H1 (cell line): ENCODE results near the gene TMPRSS15. TPM values are rescaled to one million over a fixed set of nuclear protein-coding genes. Genes with fewer than 3 reads are reported as not detected.

Source experiments
- CTCF ChIA-PET: fragments of 300-600 bp; sonication (Branson Sonifier 250); formaldehyde crosslinking; loops from one replicate; lab custom pipeline; 2021; ENCODE audit not compliant: partially characterized antibody; lab: Charles Lee
- POLR2A ChIA-PET: fragments of 300-600 bp; sonication (Branson Sonifier 250); formaldehyde crosslinking; loops from one replicate; lab custom pipeline; 2021; ENCODE audit warnings: inconsistent platforms; ENCODE audit not compliant: partially characterized antibody; lab: Charles Lee
- DNase-seq, 2 experiments: peaks; one replicate each; pipeline versions ENCODE4 v3.0.0 to v3.0.0-alpha.2; 2010 to 2022; ENCODE audit warnings: low spot score in 2 of 2, low read depth in 1 of 2, mixed read lengths in 1 of 2
- FAIRE-seq: peaks from 2 replicates; lab custom pipeline; 2011; peaks lifted over from hg19 to GRCh38; lab: Jason Lieb, UNC
- H2AFZ ChIP-seq: 2 replicates; pipeline ENCODE4 v1.8.1; 2012; ENCODE audit warnings: low read length, inconsistent platforms
- H2AK5ac ChIP-seq: 2 replicates; pipeline ENCODE4 v1.6.1; 2013; ENCODE audit warnings: low read depth, low read length
- H2BK120ac ChIP-seq: replicated peaks from 2 replicates; pipeline ENCODE3; 2013; ENCODE audit warnings: low read depth, low read length, inconsistent platforms
- H2BK12ac ChIP-seq: 2 replicates; pipeline ENCODE4 v1.6.1; 2013; ENCODE audit warnings: low read depth, low read length
- H2BK15ac ChIP-seq: 2 replicates; pipeline ENCODE4 v1.6.1; 2013; ENCODE audit warnings: low read length
- H2BK20ac ChIP-seq: 2 replicates; pipeline ENCODE4 v1.6.1; 2013; ENCODE audit warnings: low read length
- H2BK5ac ChIP-seq: 2 replicates; pipeline ENCODE4 v1.6.1; 2013; ENCODE audit warnings: low read depth, low read length
- H3K14ac ChIP-seq: 2 replicates; pipeline ENCODE4 v1.6.1; 2013; ENCODE audit warnings: inconsistent platforms; ENCODE audit not compliant: insufficient read length
- H3K18ac ChIP-seq: 2 replicates; pipeline ENCODE4 v1.6.1; 2013; ENCODE audit warnings: low read length; ENCODE audit errors: extremely low read depth
- H3K23ac ChIP-seq: 2 replicates; pipeline ENCODE4 v1.6.1; 2013; ENCODE audit warnings: inconsistent platforms; ENCODE audit not compliant: insufficient read length
- H3K23me2 ChIP-seq: 2 replicates; pipeline ENCODE4 v1.6.1; 2013; ENCODE audit warnings: low read depth, low read length
- H3K27ac ChIP-seq: 2 replicates; pipeline ENCODE4 v1.6.1; 2011; ENCODE audit warnings: low read depth, low read length, inconsistent platforms
- H3K27me3 ChIP-seq, 4 experiments: replicated peaks in 1 of 4; 1 replicate in 1 of 4; 2 replicates in 3 of 4; pipeline versions ENCODE4 v1.6.1 to v1.8.1; 2011 to 2013; ENCODE audit warnings: low read length in 3 of 4, mild to moderate bottlenecking in 3 of 4, inconsistent platforms in 2 of 4, mixed read lengths in 2 of 4, moderate library complexity in 1 of 4; ENCODE audit not compliant: control insufficient read depth in 3 of 4, insufficient read depth in 3 of 4; ENCODE audit errors: extremely low read depth in 1 of 4
- H3K36me3 ChIP-seq, 4 experiments: 2 replicates each; pipeline versions ENCODE4 v1.6.1 to v1.8.1; 2011 to 2013; ENCODE audit warnings: mild to moderate bottlenecking in 4 of 4, low read length in 3 of 4, moderate library complexity in 2 of 4, control low read depth in 1 of 4, inconsistent platforms in 1 of 4; ENCODE audit not compliant: insufficient read depth in 4 of 4, control insufficient read depth in 2 of 4
- H3K4ac ChIP-seq: replicated peaks from 2 replicates; pipeline ENCODE3; 2013; ENCODE audit warnings: low read length, low read depth, mixed read lengths, inconsistent platforms; ENCODE audit not compliant: insufficient read length
- H3K4me1 ChIP-seq, 4 experiments: replicated peaks in 1 of 4; 1 replicate in 1 of 4; 2 replicates in 3 of 4; pipeline versions ENCODE4 v1.6.1 to v1.8.1; 2011 to 2013; ENCODE audit warnings: low read length in 3 of 4, inconsistent platforms in 2 of 4, mixed read lengths in 1 of 4; ENCODE audit not compliant: insufficient read depth in 4 of 4, control insufficient read depth in 3 of 4
- H3K4me2 ChIP-seq, 2 experiments: 2 replicates each; pipeline versions ENCODE4 v1.6.1 to v1.8.1; 2011 to 2013; ENCODE audit warnings: low read depth in 2 of 2, low read length in 2 of 2, control low read depth in 1 of 2, inconsistent platforms in 1 of 2, mild to moderate bottlenecking in 1 of 2; ENCODE audit not compliant: insufficient read depth in 1 of 2
- H3K4me3 ChIP-seq, 4 experiments: fragments of 200-600, 300-600 bp in 1 of 4; sonication (generic), shearing (Covaris generic), sonication (Bioruptor Twin) in 1 of 4; 2 replicates each; pipeline versions ENCODE4 v1.5.1 to v1.8.1; 2011 to 2016; ENCODE audit warnings: low read length in 4 of 4, low read depth in 3 of 4, control low read depth in 2 of 4, inconsistent platforms in 2 of 4, mild to moderate bottlenecking in 2 of 4, mixed read lengths in 1 of 4, moderate library complexity in 1 of 4; ENCODE audit not compliant: insufficient read depth in 2 of 4; ENCODE audit errors: extremely low read depth in 1 of 4
- H3K56ac ChIP-seq: replicated peaks from 2 replicates; pipeline ENCODE3; 2013; ENCODE audit warnings: low read depth, mild to moderate bottlenecking, mixed read lengths, low read length, inconsistent platforms; ENCODE audit not compliant: insufficient read length
- H3K79me1 ChIP-seq: 2 replicates; pipeline ENCODE4 v1.6.1; 2013; ENCODE audit warnings: low read depth, low read length, control low read depth
- H3K79me2 ChIP-seq, 2 experiments: 2 replicates each; pipeline versions ENCODE4 v1.6.1 to v1.8.1; 2012 to 2013; ENCODE audit warnings: low read length in 2 of 2, mild to moderate bottlenecking in 2 of 2, inconsistent platforms in 1 of 2; ENCODE audit not compliant: insufficient read depth in 2 of 2, control insufficient read depth in 1 of 2
- H3K9ac ChIP-seq, 4 experiments: replicated peaks in 1 of 4; 1 replicate in 1 of 4; 2 replicates in 3 of 4; pipeline versions ENCODE4 v1.6.1 to v1.8.1; 2011 to 2013; ENCODE audit warnings: low read depth in 3 of 4, low read length in 3 of 4, control low read depth in 2 of 4, mild to moderate bottlenecking in 2 of 4, moderate library complexity in 2 of 4, inconsistent platforms in 1 of 4; ENCODE audit errors: extremely low read depth in 1 of 4
- H3K9me3 ChIP-seq, 2 experiments: 2 replicates each; pipeline versions ENCODE4 v1.6.1 to v1.8.1; 2012 to 2013; ENCODE audit warnings: mild to moderate bottlenecking in 2 of 2, moderate library complexity in 2 of 2, control low read depth in 1 of 2, inconsistent platforms in 1 of 2, low read depth in 1 of 2, low read length in 1 of 2, mixed read lengths in 1 of 2; ENCODE audit not compliant: insufficient read depth in 2 of 2
- H4K20me1 ChIP-seq, 2 experiments: replicated peaks in 1 of 2; 2 replicates each; pipeline versions ENCODE3 to v1.8.1; 2011 to 2013; ENCODE audit warnings: inconsistent platforms in 2 of 2, low read length in 2 of 2, mild to moderate bottlenecking in 1 of 2; ENCODE audit not compliant: insufficient read depth in 2 of 2, control insufficient read depth in 1 of 2
- H4K5ac ChIP-seq: 2 replicates; pipeline ENCODE4 v1.6.1; 2013; ENCODE audit warnings: low read length, low read depth, mixed read lengths, inconsistent platforms; ENCODE audit not compliant: insufficient read length
- H4K8ac ChIP-seq: 2 replicates; pipeline ENCODE4 v1.8.0; 2013; ENCODE audit warnings: mild to moderate bottlenecking, moderate library complexity, low read length, inconsistent platforms; ENCODE audit not compliant: insufficient read depth; ENCODE audit errors: extremely low read depth
- H4K91ac ChIP-seq: replicated peaks from 2 replicates; pipeline ENCODE3; 2013; ENCODE audit warnings: low read length, mixed read lengths, inconsistent platforms; ENCODE audit not compliant: insufficient read length
- WGBS, 2 experiments: shearing (Covaris generic) in 1 of 2; methylation state at CpG; one replicate each; pipeline versions ENCODE4 v1.1.6 to v1.1.7; 2013 to 2015; ENCODE audit warnings: low lambda C conversion rate in 2 of 2, mixed read lengths in 2 of 2, inconsistent platforms in 1 of 2, low coverage in 1 of 2, missing lambda C conversion rate in 1 of 2; ENCODE audit not compliant: insufficient replicate concordance in 2 of 2, insufficient coverage in 1 of 2, insufficient read length in 1 of 2; ENCODE audit errors: extremely low coverage in 1 of 2, missing lambda C conversion rate in 1 of 2; 5-methylcytosine and 5-hydroxymethylcytosine counted together
- polyA plus RNA-seq, 7 experiments: library from polyadenylated mRNA; depleted of rRNA in 3 of 7; stranded (reverse) in 5 of 7; unstranded in 2 of 7; fragments of >200 nt in 5 of 7; fragments of 200-250 nt in 2 of 7; gene quantifications; 1 replicate in 5 of 7; 2 replicates in 1 of 7; 4 replicates in 1 of 7; pipeline versions ENCODE4 v1.2.1 to v1.2.3, GENCODE V29; 2011 to 2013; ENCODE audit warnings: missing spikeins in 2 of 7, mixed read lengths in 2 of 7
- total RNA-seq: library from RNA; stranded (reverse); fragmentation: NEBNext Ultra II Directional; extraction: Animal tissue kit (Norgen Biotek cat#: 25700); gene quantifications from 2 replicates; pipeline ENCODE4 v1.2.1, GENCODE V29; 2021

The TMPRSS15 gene
- total and polyA plus RNA-seq, 2 of the 8 experiments (the other 6 are each of a cell fraction or from before 2014, with no cell fraction given): not detected

GRCh38 chr21:18335651-18336236 lies 67.8 kb downstream of the TMPRSS15 start:
- Histone ChIP-seq H2BK20ac (no peak overlapping the region), H3K4me2 (no peak overlapping the region), H2BK15ac (no peak overlapping the region), H3K9ac (no peak overlapping the region), H3K23me2 (no peaks in the 10 kb centered on the region), H2BK12ac (no peak overlapping the region), H4K8ac (no peak overlapping the region), H4K20me1 (no peaks in the 10 kb centered on the region), H3K23ac (no peak overlapping the region), H3K27ac (no peak overlapping the region), H3K27me3 (no peaks in the 10 kb centered on the region), H3K9me3 (no peaks in the 10 kb centered on the region), H3K56ac (no peak overlapping the region), H2AFZ (no peak overlapping the region), H4K91ac (no peak overlapping the region), H3K14ac (no peak overlapping the region), H2BK120ac (no peak overlapping the region), H3K4me3 (no peak overlapping the region), H3K79me2 (no peaks in the 10 kb centered on the region), H3K4ac (no peak overlapping the region), H2BK5ac (no peak overlapping the region), H2AK5ac (no peak overlapping the region), H4K5ac (no peak overlapping the region), H3K36me3 (no peaks in the 10 kb centered on the region), H3K4me1 (no peaks in the 10 kb centered on the region), H3K18ac (no peak overlapping the region), H3K79me1 (no peaks in the 10 kb centered on the region)
- DNase-seq (no peak), FAIRE-seq (no peak)
- WGBS, 2 experiments: 95% methylated on average over 1 of the region's 1 CpG; no CpG with 5 or more reads in 1 of the 2 experiments
- ChIA-PET POLR2A (no interaction called here), CTCF (interaction anchor here (1.2 kb wide), 1 partner anchor 49 kb away, joined by 3 read pairs; no protein-coding TSS in a partner anchor)
